GM23248 (cell line): Measurements from ENCODE around the gene MTCL1.

Experiments
- EZH2 ChIP-seq: fragments of 200-600 bp; sonication (generic); IDR thresholded peaks from 2 replicates; pipeline ENCODE4 v1.6.1; 2018; ENCODE audit warnings: antibody characterized with exemption, mild to moderate bottlenecking; ENCODE audit not compliant: insufficient read depth, poor library complexity, severe bottlenecking
- EZH2phosphoT487 ChIP-seq: fragments of 200-600 bp; sonication (generic); IDR thresholded peaks from 2 replicates; pipeline ENCODE4 v1.6.1; 2018; ENCODE audit warnings: antibody characterized with exemption, moderate library complexity, mild to moderate bottlenecking, low read depth; ENCODE audit not compliant: insufficient read depth

GRCh38 chr18:8715599-8715998 lies 10.2 kb downstream of the MTCL1 start:
- TF ChIP-seq EZH2phosphoT487 (no peak), EZH2 (no peak)
